WI38 (cell line): ENCODE results near the gene ZNF649.

ENCODE experiments used
- H3K4me3 ChIP-seq: 2 replicates; pipeline ENCODE4 v1.5.1; 2011; ENCODE audit warnings: low read depth, mild to moderate bottlenecking, control low read depth, low read length
- TF ChIP-seq, protein P1 (sequence below): IDR thresholded peaks from 2 replicates; pipeline ENCODE4 v1.5.1; 2012; ENCODE audit warnings: low read depth, mild to moderate bottlenecking, control low read depth, low read length

ZNF649 gene

DNA sequence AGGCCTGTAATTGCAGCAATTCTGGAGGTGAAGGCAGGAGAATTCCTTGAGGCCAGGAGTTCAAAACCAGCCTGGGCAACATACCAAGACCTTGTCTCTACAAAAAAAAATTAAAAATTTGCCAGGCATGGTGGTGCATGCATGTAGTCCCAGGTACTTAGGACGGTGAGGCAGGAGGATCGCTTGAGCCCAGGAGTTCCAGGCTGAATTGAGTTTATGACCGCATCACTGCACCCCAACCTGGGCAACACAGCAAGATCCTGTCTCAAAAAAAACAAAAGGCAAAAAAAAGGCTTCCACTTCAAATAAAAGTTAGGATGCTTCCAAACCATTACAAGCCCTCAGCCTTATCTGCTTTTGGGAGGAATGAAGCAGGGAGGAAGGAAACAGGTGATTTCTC, 22.3 kb downstream of the ZNF649 start:
- H3K4me3 ChIP-seq, result no peak overlapping the region
- TF ChIP-seq, protein P1, sequence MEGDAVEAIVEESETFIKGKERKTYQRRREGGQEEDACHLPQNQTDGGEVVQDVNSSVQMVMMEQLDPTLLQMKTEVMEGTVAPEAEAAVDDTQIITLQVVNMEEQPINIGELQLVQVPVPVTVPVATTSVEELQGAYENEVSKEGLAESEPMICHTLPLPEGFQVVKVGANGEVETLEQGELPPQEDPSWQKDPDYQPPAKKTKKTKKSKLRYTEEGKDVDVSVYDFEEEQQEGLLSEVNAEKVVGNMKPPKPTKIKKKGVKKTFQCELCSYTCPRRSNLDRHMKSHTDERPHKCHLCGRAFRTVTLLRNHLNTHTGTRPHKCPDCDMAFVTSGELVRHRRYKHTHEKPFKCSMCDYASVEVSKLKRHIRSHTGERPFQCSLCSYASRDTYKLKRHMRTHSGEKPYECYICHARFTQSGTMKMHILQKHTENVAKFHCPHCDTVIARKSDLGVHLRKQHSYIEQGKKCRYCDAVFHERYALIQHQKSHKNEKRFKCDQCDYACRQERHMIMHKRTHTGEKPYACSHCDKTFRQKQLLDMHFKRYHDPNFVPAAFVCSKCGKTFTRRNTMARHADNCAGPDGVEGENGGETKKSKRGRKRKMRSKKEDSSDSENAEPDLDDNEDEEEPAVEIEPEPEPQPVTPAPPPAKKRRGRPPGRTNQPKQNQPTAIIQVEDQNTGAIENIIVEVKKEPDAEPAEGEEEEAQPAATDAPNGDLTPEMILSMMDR, result no peak

GRCh38 chr19:51873097-51873496, 31.7 kb downstream of the ZNF649 start:
- no peak overlapping the region for H3K4me3 ChIP-seq
- TF ChIP-seq, protein P1, result no peak

DNA sequence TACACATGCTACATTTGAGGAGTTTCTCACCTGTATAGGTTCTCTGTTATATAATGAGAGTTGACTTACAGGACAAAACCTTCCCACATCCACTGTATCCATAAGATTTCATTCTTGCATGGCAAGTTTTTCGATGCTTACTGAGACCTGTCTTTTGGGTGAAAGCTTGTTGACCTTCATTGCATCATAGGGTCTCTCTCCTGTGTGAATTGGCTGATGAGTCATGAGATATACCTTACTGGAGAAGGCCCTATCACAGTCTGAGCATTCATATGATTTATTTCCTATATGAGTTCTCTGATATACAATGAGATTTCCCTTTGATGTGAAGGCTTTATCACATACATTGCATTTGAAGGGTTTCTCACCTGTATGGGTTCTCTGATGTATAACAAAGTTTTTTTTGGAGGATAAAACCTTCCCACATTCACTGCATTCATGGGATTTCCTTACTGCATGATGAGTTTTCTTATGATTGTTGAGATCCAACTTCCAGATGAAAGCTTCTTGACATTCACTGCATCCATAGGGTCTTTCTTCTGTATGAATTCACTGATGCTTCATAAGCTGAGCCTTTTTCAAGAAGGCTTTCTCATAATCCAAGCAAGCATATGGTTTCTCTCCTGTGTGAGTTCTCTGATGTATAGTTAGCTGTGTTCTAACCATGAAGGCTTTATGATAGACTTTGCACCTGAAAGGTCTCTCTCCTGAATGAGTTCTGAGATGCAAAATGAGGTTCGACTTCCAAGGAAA, 42.8 kb downstream of the ZNF649 start:
- TF ChIP-seq, protein P1, result no peak
- H3K4me3 ChIP-seq, result no peak overlapping the region
